ENCODE data around the gene SORCS2.

SORCS2 gene

GRCh38 chr4:7540654-7541413 is 348.5 kb downstream of the SORCS2 start:
- no peak for DNase-seq

- DNase-seq: no peak
Observed at GRCh38 chr4:7541414-7541810, 349.1 kb downstream of the SORCS2 start.

- DNase-seq: no peak
Observed at GRCh38 chr4:7542781-7543180, 350.4 kb downstream of the SORCS2 start.

DNA sequence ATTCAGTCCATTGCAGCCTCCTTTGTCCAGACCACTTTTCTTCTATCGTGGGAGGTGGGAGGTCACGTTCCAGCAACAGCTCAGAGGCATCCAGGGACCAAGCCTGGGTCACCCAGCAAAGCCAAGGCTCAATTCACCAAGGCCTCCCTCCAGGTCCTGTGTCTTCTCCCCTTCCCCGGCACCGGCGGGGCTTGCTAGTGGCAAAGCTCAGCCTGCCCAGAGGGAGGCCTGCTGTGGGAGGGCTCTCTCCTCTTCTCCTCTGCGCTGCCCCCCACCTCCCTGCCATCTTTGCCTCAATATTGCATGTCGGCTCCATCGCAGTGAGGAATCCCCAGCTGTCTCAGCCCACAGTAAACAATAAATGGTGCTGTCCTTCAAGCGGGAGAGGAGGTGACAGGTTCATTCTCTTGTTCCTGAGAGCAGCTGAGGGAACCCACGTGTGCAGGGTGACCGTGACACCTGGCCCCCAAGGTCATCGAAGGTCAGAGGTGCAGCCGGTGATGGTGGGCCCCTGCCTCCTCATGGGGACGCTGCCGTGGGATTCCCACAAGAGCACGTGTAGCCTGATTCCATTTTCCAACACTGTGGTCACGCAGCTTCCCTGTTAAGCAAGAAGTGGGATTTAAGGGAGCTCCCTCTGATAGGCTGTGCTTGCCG is 353.9 kb downstream of the SORCS2 start:
- DNase-seq: no peak

- DNase-seq: no peak
Observed at GRCh38 chr4:7546809-7547367, 354.6 kb downstream of the SORCS2 start.

- no peak for DNase-seq
Observed at GRCh38 chr4:7547368-7548040, 355.2 kb downstream of the SORCS2 start.

DNA sequence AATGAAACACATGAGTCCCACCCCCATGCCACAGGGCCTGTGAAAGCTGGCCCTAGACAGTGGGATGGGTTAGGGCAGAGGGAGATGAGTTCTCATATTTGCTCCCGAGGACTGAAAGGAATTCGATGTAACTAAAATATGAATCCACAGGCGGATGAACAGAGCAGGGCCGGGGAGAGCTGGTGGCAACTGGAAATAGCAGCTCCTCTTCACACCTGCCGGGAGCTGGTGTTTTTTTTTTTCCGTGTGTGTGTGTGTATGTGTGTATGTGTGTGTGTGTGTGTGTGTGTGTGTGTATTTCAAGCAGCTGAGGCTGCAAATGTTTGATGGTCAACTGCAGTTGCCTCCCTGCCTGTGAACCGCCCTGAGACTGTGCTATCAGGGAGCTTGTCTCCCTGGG is 357.5 kb downstream of the SORCS2 start:
- DNase-seq: no peak

GRCh38 chr4:7552466-7552865 is 360.1 kb downstream of the SORCS2 start:
- no peak for DNase-seq

DNA sequence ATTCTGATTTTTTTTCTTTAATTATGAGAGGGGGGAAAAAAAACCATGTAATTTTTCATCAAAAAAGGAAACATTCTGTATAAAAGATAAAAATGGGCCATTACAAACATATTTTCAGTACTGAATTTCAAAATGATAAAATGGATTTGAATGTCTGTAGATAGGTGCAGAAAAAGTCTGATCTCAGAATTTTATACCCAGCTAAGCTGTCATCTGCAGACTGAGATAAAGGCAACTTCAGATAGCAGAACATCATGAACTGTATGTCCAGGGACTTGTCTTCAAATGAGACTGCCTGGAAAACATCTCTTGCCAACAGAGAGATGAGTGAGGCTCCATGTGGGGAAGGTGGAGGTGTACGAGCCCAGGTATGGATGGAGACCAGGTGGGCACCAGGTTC is 360.9 kb downstream of the SORCS2 start:
- no peak for DNase-seq

DNA sequence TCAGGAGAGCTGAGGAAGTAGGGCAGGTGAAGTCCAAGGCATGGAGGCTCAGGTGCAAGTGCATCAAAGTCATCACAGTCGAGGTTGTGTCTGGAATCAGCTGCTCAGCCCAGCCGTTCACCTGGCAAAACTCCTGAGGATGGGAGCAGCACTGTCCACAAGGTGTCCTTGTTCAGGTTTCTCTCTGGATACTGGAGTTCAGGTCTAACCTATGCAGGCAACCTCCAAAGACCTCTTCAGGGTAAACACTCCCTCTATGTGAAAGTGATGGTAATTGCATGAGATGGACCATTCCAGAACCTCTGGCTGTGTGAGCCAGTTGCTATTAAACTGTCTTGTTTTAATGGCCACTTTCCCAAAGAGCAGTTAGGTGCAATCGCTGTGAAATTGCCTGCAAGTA is 362.6 kb downstream of the SORCS2 start:
- DNase-seq: no peak

GRCh38 chr4:7556558-7556957 is 364.2 kb downstream of the SORCS2 start:
- no peak for DNase-seq

GRCh38 chr4:7557456-7557855 is 365.1 kb downstream of the SORCS2 start:
- DNase-seq: no peak

- no peak for DNase-seq
Observed at GRCh38 chr4:7558436-7558835, 366.1 kb downstream of the SORCS2 start.

- no peak for DNase-seq
Observed at GRCh38 chr4:7559316-7559715, 367.0 kb downstream of the SORCS2 start.

DNA sequence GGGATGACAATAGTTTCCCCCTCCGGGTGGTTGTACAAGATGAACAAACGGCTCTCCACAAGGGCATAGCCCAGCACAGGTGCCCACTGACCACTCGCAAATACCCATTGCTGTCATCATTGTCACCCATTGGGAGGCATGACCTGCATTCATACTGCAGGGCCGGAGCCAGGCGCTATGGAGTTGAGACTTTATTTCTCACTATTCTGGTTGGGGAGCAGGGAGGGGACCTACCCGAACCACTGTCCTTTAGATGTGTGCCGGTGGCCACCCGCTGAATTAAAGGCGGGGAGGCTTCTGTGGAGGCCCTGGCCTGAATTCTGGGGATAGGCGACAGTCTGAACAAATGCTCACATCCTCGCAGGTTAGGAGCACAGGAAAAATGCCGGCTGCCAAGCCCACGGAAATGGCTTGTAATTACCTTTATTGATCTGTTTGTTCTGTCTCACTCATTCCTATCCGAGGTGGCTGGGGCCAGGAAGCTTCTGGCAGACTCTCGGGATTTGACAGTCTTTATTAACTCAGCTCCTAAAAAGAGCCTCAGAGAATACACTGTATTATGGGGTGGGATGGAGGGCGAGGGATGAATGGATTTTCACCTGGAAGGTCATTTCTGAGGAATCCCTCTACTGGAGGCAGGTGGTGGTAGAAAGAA is 367.5 kb downstream of the SORCS2 start:
- DNase-seq: no peak

DNA sequence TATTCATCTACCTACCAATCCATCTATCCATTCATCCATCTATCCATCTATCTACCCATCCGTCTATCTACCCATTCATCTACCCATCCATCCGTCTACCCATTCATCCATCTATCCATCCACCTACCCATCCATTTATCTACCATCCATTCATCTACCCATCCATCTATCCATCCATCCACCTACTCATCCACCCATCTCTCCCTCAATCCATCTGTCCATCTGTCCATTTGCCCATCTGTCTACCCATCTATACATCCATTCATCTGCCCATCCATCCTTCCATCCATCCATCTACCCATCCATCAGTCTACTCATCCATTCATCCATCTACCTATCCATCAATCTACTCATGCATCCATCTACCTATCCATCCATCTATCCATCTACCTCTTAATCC is 369.2 kb downstream of the SORCS2 start:
- DNase-seq: no peak

DNA sequence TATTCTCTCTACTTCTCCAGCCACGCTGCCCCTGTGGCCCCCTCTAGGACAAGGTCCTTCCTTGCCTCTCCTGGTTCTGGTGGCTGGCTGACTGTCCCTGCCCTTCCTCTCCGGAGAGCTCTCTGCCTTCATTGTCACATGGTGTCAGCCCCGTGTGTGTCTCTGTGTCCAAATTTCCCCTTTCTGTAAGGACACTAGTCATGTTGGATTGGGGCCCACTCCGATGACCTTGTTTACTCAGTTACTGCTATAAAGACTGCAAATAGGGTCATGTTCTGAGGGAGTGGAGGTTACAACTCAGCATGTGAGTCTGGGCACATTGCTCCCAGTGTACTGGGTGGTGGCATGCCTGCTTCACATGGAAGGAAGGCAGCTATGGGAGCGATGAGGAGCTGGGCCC is 371.9 kb downstream of the SORCS2 start:
- no peak for DNase-seq

GRCh38 chr4:7565483-7565882 is 373.1 kb downstream of the SORCS2 start:
- DNase-seq: no peak

DNA sequence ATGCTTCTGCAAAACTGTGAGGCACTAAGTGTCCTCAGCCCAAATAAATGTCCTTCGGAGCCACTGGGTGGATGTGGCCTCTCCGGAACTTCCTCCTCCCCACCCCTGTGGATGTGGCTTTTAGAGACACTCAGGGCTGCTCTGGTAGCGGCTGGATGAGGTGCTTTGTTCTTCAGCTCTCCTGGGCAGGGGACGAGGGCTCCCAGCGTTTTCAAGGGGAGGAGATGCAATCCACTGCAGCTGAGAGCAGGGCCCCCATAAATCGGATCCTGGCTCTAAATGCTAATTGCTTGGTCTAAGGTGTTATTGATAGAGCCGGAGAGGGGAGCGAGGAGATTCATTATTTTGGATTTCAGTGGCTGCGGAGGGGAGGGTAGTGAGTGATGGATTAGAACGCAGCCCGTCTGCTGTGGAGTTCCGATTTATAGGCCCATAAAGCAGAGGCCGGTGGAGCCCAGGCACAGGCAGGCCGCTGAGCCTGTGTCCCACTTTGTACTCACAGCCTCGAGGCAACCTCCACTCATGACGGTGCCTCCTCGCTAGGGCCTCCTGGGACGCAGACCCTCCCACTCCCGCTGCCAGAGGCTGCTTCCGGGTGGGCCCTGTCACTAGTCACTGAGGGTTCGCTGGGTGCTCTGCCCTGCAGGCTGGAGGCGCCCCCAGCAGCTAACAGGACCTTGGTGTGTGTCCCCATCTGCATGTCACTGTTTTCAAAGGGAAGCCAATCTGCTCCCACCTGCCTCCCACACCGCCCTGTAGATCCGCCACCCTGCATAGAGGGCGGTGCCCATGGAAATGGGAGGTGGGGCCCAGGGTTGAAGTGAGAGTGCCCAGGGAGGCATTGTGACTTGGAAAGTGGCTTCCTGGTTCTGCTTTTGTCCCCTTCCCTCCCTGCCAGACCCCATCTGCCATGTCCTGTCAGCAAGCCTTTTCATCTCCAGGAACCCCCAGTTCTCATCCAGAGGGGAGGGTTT is 377.8 kb downstream of the SORCS2 start:
- DNase-seq: no peak

DNA sequence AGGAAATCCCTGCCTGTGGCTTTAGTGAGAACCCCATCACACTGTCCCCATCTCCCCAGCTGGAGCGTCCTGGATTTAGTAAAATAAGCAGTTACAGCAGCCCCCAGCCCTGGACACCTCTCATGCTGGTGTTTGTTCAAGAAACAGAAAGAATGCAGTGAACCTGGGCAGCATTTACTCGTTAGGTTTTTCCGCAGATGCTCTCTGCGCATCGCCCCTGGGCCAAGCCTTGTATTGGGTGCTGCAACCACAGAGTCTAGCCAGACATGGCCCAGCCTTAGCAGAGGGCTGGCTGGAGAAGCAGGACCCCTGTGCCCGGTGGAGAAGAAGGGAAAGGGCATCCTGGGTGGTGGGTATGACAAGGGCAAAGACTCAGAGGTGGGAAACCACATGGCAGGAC is 378.7 kb downstream of the SORCS2 start:
- DNase-seq: no peak

DNA sequence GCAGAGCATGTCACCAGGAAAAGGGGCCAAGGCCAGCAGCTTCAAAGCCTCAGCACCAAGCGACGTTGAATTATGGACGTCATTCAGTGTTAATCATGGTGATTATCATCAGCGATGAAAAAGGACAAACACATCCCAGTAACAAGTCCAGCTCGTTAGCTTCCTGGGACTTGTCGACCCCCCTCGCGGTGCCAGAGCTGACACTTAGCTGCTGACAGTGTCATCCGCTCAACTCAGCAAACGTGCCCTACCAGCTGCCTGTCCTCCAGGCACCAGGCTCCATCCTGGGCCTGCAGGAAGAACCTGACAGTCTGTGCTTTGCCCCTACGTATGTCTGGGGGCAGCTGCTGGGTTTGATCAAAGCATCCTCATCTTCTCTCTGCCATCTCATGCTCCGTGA is 379.4 kb downstream of the SORCS2 start:
- DNase-seq: no peak

DNA sequence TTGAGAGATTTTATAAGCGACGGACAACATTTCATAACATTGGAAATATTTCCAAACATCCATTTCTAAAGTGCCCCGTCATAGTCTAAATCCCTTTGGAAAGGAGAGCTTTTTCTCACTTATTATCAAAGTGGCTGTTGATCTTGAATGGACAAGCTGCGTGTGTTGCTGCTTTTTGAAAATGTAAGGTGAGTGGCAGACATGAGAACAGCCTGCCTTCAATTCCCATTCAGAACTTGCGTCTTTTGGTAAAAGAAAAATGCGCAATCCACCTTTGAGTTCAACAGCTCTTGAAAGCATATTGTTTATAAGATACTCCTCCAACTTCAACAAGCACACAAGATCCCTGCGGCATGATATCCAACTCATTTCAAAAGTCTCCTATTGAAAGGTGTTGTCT is 380.6 kb downstream of the SORCS2 start:
- no peak for DNase-seq
